Heart left ventricle (tissue), 13 donors: Measurements from ENCODE around the gene ARHGAP12.

Experiments
- POLR2A ChIP-seq, 2 donors: fragments of 450-650 bp; IDR thresholded peaks; one replicate each; pipeline ENCODE4 v1.6.1; 2017; ENCODE audit warnings: antibody characterized with exemption in 2 of 2, mild to moderate bottlenecking in 2 of 2, moderate library complexity in 2 of 2
- TF ChIP-seq, protein P1 (sequence below), 12 donors: fragments of 200-600 bp; sonication (generic) in 4 of 12; IDR thresholded peaks; one replicate each; pipeline versions ENCODE4 v1.5.0 to v1.8.0; 2018 to 2022; ENCODE audit warnings: antibody characterized with exemption in 12 of 12, mild to moderate bottlenecking in 5 of 12
- donor health status: ischemic (EF 13 %, LVEDD 7.1; RV severe dilation, severe dysfunction).
- donor health status: DM: no; HTN: yes; CAD: no.
- donor health status: DM: no; HTN: no; CAD: no.
- donor health status: ischemic (EF 25% LVEDD 6.9; RV normal size, moderate dysfunction).
- donor health status: ischemic (EF 25% LVEDD 5.7; RV mildly dilated, moderate dysfunction).
- donor health status: ischemic (EF 35%, LVEDD 5.7; RV mildly dilated, moderate dysfunction).
- donor health status: nonischemic (EF 11% LVEDD 7.7; RV severe dilation, severe dysfunction).
- donor health status: DM: yes; HTN: yes; CAD: no.
- donor health status: PGD.
- donor health status: ischemic (EF 29% LVEDD 5.4; RV normal size, mild dysfunction).
- donor health status: nonischemic (EF 23%, LVEDD 6.1; RV moderate dilation, normal function).

GRCh38 chr10:31778627-31779026, 150.0 kb downstream of the ARHGAP12 start:
- TF ChIP-seq, protein P1, sequence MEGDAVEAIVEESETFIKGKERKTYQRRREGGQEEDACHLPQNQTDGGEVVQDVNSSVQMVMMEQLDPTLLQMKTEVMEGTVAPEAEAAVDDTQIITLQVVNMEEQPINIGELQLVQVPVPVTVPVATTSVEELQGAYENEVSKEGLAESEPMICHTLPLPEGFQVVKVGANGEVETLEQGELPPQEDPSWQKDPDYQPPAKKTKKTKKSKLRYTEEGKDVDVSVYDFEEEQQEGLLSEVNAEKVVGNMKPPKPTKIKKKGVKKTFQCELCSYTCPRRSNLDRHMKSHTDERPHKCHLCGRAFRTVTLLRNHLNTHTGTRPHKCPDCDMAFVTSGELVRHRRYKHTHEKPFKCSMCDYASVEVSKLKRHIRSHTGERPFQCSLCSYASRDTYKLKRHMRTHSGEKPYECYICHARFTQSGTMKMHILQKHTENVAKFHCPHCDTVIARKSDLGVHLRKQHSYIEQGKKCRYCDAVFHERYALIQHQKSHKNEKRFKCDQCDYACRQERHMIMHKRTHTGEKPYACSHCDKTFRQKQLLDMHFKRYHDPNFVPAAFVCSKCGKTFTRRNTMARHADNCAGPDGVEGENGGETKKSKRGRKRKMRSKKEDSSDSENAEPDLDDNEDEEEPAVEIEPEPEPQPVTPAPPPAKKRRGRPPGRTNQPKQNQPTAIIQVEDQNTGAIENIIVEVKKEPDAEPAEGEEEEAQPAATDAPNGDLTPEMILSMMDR (IDR thresholded peaks at IDR 0.05): no peak
- no peak for TF ChIP-seq POLR2A (IDR thresholded peaks at IDR 0.05)
